Stimulated activated CD4-positive, alpha-beta T cell treated with anti-CD3 and anti-CD28 coated beads, Interleukin-1b, Interleukin-23, amount 100 ng/mL, for 4 hours (primary cell): ENCODE results near the gene FERMT1.

Experiments used
- DNase-seq, 2 donors: peaks; one replicate each; pipeline ENCODE4 v3.0.0-alpha.2; 2020; ENCODE audit warnings: low read depth in 2 of 2

The FERMT1 gene

GRCh38 chr20:6122873-6123648, at the start of gene FERMT1:
Gene FERMT1, minus strand, starts transcription at chr20:6123030. Its CDS starts 3,476 bp downstream, at chr20:6119554.
- peak in 1 of 2 donors; percentile 16 for DNase-seq

DNA sequence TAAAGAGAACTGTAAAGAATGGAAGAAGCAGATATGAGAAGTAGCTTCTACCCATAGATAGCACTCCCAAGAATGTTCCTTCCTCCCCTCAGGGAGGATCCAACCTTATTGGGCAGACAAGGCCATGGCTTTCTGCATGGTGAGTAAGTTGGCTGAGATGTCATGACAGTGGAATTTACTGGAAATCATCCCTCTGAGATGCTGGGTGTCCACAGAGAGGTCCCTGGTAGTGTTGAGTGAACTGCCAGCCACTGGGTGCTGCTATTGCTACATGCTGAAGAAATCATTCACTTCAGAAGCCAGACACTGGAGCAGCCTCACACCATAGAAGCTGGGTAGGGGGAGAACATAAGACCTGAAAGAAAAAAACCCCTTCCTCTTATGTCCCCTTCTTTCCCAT, 46.4 kb upstream of the FERMT1 start:
- DNase-seq = no peak

- DNase-seq = no peak
These were observed 45.4 kb upstream of the FERMT1 start for GRCh38 chr20:6168204-6168603.

DNA sequence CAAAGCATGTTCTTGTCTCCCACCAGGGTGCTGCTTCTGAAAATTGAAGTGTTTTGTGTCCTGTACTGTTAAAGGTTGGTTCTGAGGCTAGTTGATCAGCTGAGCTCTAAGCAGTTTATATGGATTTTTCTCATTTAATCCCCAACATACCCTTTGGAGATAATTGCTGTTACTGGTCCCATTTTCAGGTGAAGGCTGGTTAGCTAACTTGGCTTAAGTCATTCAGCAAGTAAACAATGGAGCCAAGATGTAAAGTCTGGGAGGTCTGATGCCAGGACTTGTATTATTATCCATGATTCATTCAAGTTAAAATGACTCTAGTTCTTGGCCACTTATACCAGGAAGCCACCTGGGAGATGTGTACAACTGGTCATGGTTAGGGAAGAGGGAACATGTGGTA, 42.5 kb upstream of the FERMT1 start:
- DNase-seq = no peak

GRCh38 chr20:6164421-6165341, 41.9 kb upstream of the FERMT1 start:
- DNase-seq = no peak

GRCh38 chr20:6160736-6161135, 37.9 kb upstream of the FERMT1 start:
- DNase-seq = no peak

DNA sequence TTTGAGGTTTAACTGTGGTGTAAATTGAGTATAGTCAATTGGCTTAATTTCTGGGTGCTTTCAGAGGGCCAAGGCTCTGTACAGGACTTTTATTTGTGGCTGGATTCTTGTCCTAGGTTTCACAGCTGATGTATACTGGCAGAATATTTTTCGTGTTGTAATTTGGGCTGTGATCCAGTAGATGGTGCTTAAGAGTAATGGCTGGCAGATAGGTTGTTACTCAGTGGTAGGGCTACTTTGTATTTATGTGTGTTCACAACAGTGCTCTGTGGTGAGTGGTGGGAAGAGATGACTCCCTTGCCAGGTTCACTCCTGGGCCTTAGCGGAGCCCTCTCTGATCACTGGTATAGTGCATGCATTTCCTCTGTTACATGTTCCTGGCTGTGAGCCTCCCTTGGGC, 34.5 kb upstream of the FERMT1 start:
- no peak for DNase-seq

DNA sequence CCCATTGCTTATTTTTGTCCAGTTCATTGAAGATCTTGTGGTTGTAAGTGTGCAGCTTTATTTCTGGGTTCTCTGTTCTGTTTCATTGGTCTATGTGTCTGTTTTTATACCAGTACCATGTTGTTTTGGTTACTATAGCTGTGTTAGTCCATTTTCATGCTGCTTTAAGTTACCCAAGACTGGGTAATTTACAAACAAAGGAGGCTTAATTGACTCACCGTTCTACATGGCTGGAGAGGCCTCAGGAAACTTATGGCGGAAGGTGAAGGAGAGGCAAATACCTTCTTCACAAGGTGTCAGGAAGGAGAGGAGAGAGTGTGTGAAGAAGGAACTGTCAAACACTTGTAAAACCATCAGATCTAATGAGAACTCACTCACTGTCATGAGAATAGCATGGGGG, 29.9 kb upstream of the FERMT1 start:
- no peak for DNase-seq

- DNase-seq = no peak
These were observed 25.2 kb upstream of the FERMT1 start for GRCh38 chr20:6148073-6148472.

GRCh38 chr20:6142348-6142993, 19.6 kb upstream of the FERMT1 start:
- DNase-seq = peak in 1 of 2 donors; percentile 32

- no peak for DNase-seq
These were observed 18.1 kb upstream of the FERMT1 start for GRCh38 chr20:6140947-6141346.

GRCh38 chr20:6135347-6135746, 12.5 kb upstream of the FERMT1 start:
- no peak for DNase-seq

DNA sequence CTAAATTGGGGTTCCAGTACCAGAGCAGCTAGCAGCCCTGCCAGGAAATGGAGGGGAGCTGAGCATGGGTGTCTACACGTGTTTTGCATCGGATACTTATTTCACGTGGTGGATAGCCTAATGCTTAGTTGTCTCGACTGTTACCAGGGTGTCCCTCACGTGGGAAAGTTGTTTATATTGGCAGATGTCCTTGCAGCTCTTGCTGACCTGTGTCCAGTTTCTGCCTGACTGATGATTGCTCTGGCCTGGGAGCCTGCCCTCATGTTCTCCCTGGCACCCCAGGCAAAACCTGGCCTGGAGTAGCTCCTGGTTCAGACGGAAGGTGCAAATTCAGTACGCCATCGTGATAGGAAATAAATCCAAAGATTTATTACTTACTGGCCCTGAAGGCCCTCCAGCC, 11.8 kb upstream of the FERMT1 start:
- DNase-seq = no peak

DNA sequence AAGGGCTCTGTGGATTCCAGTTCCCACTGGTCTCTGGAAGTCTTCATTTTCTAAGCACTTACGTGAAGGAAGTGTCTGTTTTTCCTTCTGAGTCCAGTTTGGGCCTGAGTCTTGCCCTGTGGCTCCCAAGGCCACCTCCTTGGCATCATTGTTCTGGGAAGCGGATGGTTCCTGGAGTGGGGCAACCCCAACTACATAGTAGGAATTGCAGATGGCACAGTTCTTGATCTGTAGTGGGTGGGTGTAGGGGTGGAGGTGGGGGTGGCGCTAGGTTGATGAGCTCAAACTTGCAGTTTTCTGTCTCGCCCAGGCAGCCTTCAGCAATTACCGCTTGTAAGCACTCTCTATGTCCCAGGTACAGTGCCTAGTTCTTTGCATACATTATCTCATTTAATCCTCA, 7.2 kb upstream of the FERMT1 start:
- no peak for DNase-seq

DNA sequence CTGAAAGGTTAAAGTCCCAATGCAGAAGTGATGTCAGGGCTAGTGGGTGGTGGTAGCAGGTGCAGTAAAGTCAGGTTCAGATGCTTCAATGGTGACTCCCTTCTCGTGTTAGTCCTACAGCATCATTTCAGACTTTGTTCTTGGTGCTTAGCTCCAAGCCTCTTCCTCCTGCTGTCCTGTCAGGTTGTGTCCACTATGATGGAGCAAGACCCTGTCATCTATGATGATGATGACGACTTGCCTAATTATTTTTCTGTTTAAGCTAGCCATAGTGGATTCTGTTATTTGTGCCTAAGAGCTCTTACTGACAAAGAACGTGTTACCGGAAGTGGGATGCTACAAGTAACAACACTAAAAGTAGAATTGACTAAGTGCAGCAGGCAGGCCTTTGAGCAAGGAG, 5.0 kb upstream of the FERMT1 start:
- no peak for DNase-seq

GRCh38 chr20:6126846-6127245, 4.0 kb upstream of the FERMT1 start:
- no peak for DNase-seq

- no peak for DNase-seq
These were observed 802 bp upstream of the FERMT1 start for GRCh38 chr20:6123649-6124014.

- no peak for DNase-seq
These were observed 538 bp downstream of the FERMT1 start for GRCh38 chr20:6122111-6122872.

GRCh38 chr20:6121504-6121903, 1.3 kb downstream of the FERMT1 start:
- DNase-seq = no peak

DNA sequence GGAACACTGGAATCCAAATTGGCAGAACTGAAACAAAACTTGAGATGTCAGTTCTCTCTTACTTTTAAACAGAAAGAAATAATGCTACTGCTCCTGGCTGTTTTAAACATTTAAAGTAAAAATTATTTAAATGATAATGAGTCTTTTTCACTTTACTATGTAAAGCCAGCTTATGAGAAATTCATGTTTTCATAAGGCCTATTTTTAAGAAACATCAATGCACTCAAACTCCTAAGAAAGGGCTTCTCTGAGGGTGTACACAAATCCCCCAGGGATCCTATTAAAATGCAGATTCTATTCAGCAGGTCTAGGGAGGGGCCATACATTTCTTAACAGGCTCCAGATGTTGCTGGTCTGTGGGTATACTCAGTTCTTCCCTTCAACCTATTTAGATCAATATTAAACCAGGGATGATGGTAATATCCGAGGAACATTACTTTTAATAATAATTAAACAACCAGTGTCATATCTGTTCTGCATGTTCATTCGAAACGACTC, 2.3 kb downstream of the FERMT1 start:
- DNase-seq = no peak

DNA sequence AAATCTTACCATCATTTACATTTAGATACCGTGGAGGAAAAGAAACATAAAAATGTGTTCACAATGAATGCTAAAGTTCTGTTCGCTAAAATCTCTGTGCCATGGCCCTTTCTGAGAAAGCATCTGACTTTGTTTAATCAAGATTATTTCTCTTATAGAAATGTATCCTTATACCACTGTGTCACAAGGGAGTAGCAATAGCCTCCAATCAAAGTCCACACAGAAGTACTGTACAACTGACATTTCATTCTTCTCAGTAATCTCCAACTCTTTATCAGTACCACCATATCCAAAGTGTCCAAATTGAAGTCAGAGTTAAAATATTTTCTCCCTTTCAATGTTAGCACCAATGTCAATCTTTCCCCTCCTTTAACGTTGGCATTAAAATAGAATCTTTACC, 6.1 kb downstream of the FERMT1 start:
- no peak for DNase-seq
